Activated CD8-positive, alpha-beta memory T cell treated with anti-CD3 and anti-CD28 coated beads for 24 hours (primary cell): Measurements from ENCODE around the gene ERG28.
"Not testable (repeated sequence)": the region's sequence is repeated elsewhere in the genome, so short reads cannot be mapped to it uniquely, and the experiment has no call there.

Source experiments
- DNase-seq: peaks from one replicate; pipeline ENCODE4 v3.0.0-alpha.2; 2020

The ERG28 gene, protein sequence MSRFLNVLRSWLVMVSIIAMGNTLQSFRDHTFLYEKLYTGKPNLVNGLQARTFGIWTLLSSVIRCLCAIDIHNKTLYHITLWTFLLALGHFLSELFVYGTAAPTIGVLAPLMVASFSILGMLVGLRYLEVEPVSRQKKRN

DNA sequence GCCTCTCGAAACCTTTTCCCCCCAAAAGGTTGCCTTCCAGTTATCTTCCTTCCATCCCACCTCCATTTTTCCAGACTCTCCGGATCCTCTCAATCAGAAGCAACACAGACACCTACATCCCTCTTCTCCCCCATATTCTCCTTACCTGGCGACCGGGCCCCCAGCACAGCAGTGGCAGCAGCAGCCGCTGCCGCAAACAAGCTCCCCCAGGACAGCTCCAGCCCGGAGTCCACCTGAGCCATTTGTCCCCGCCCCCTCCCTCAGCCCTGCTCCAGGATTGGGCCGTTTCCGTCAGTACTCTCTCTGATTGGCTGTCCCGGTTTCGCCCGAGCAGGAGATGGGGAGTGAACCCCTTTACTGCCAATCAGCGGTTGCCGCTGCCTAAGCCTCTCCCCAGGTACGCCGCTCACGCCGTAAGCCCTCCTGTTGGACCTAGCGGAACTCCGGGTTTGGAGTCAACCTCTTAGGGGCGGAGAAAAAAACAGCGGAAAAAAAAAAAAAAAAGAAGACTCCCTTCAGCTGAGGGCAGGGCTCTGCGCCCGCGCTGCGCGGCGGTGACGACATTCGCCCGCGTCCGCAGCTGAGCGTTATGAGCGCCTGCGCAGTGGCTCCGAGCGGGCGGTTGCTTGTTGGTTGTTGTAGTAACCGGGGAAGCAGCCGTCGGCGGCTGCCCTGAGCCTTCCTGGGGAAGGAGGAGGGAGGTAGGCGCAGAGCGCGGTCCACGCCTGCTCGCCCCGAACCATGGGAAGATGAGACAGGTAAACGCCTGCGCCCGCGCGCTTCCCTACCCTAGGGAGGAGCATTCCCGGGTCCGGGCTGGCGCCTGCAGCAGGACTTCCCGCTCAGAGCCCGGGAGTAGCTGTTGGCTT is at the start of gene ERG28, which contains the start of gene TTLL5:
TSS of gene ERG28 (minus strand) at position 247 of the 869 bp plus-strand sequence. CDS start 3,374 bp downstream, outside the sequence.
TSS of gene TTLL5 (plus strand) at position 617 of the 869 bp plus-strand sequence. CDS start 1,904 bp downstream, outside the sequence.
- DNase-seq, result peak; percentile 97

DNA sequence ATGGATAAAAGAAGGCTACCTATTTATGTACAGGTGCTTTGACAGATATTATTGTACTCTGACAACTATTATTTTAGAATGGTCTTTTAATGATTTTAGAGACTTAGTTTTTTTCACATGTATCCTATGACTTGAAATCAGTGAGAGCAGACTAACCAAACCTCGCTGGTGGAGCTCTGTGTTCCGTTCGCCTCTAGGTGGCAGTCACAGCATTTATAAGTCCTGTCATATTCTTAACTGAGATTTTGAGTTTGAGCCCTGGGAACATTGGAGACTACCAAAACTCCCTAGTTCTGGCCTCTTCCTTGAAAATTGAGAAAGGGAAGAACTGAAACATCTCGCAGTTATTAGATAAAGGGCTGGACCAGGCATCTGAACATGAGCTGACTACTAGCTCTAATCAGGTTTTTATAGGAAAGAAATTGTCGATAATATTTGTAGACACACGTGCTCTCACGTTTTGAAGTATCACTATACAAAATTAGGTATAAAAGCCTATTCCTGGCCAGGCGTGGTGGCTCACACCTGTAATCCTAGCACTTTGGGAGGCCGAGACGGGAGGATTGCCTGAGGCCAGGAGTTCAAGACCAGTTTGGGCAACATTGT is 48.6 kb upstream of the ERG28 start:
- peak; percentile 71 for DNase-seq

DNA sequence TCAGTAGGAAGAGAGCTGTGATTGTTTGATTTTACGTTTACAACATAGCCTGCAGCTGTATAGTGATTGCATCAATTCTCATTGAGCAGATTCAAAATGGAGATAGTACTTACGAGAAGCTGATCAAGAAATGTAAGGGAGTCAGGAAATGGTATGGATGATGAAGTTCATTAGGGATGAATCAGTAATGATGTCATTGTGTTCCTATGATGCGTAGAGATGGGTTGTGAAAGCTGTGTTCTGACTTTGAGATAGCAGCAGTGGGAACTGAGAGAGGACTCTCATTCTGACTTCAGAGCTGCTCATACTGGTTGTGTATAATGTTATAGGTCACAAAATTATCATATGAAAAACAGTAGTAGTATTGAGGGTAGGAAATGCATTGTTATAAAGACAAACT is 44.3 kb upstream of the ERG28 start:
- DNase-seq, result no peak

DNA sequence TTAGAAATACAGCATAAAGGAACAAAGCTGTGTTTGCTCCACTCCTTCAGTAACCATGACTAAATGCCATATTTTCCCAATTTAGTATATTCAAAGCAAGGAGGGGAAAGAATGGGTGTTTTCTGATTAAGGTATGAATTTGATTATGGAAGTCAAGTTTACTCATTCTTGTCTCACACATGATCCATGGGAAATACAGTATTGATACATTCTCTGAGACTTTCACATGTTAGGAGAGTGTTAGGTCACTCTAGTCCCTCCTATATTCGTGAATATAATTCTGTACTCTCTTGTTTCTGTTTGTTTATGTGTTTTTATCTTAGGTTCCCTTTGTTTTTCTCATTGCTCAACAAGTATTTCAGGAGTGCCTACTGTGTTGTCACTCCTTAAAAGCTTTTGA is 42.8 kb upstream of the ERG28 start:
- DNase-seq, result no peak

DNA sequence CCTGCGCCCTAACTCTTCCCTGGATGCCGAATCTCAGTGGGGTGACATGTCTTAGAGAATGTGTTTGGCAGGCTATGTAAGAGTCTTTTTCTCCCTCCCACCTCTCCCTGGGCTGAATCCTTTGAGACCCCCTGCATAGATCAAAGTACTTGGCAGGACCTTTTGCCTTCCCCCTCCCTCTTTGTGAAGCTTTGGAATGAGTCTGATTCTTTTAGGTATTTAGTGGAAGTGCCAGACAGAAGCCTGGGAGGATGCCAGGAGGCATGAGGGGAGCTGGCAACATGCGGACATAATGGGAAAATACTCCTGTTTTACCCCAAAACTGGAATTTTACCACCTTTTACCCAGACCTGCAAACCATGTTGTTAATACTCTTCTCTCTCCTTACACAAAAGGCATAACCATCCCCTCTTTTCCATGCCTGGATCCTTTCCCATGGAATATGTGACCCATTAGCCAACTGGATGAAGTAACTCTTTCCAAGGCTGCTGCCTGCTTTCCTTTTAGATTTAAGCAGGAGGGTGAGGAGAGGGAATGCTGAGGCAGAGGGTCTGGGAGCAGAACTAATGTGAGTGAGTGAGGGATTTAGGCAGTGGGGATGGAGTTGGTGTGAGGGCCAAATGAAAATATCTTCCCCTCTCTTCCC is 42.1 kb upstream of the ERG28 start:
- no peak for DNase-seq

DNA sequence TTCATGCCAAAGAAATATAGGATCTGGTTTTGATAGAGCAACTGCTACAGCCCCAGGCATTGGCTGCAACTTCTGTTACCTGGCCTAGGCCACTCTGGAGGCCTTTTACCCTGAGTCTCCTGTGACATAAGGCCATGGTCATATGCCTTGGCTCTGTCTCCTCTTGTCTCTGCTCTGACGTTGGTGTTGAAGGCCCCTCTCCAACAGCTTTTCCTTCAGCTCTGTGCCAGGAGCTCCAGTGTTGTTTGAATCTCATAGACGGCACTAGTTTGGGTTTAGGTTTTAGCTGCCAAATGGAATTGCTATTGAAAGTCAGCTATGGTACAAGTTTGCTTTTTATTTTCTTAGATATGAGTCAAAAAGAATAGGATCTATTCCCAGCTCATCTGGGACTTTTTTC is 41.4 kb upstream of the ERG28 start:
- no peak for DNase-seq

DNA sequence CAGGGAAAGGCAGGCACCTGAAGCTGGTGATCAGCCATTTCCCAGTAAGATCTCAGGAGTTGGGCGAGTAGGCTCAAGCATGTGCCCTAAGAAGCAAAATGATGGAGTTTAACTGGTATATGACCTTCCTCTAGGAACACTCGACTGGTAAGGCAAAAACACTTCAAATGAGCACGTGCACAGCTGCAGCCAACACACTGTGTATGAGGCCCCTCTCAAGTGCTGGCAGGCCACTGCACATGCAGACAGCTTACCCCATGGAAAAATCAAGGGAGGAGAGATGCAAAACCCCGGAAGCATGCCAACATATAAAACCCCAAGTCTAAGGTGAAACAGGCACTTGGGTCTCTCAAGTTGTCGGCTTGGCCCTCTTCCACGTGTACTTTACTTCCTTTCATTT is 39.6 kb upstream of the ERG28 start:
- DNase-seq, result no peak

DNA sequence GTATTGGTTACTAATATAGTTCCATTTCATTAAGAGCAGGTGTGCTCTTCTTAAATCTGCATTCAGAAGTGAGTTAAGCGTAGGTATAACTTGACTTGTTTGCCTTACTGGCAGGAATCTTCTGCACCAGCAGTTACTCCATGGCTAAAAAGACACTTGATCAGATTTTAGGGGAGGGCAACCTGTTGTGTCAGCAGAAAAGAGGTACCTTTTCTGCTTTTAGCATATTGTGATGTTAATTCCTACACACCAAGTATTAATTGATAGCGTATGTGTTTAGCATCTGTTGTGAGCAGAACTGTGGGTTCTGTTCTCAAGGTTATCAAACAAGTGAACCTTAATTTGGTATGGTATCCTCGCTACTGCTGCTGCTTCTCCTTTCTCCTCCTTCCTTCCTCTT is 38.7 kb upstream of the ERG28 start:
- DNase-seq, result no peak

DNA sequence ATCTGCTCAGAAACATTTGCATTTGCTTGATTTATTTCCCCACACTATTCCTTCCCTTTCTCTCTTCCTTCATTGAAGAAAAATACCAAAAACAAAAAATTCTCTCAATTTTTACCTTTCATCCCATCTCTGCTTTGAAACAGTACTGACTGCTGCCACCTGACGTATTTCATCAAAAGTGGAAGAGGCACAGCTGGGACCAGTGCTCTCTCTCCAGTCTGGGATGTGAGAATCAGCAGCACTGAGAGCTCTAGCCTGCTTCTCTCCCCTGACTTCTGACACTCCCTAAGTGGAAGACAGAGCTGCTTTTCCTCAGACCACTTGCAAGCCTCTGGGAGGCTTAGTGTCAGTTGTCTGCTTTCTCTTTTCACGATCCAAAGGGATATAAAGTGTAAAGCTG is 37.2 kb upstream of the ERG28 start:
- no peak for DNase-seq

DNA sequence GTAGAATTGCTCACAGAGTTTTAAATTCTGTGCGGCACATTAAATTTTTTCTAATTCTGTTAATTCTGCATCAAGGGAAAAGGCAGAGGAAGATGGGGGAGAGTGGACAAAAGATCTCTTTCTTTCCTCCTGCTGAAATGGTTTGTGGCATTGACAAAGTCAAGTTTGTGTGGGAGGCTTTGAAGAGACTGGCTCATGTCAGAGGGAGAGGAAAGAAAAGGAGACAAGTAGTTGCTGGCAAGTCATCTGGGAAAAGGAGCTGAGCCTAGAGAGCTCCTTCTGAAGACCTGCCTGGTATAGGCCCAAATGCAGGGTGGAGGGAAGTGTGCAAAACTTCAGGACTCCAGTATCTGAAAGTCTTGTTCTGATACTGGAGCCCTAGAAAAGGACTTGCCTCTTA is 36.7 kb upstream of the ERG28 start:
- DNase-seq, result no peak

DNA sequence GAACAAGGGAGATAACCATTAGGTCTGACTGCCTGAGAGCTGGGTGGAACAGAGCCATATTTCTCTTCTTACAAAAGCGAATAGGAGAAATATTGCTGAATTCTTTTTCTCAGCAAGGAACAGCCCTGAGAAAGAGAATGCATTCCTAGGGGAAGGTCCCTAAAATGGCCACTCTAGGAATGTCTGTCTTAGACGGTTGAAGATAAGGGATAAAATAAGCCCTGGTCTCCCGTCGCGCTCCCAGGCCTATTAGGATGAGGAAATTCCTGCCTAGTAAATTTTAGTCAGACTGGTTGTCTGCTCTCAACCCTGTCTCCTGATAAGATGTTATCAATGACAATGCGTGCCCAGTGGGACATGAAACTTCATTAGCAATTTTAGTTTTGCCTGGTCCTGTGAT is 34.3 kb upstream of the ERG28 start:
- DNase-seq, result not testable (repeated sequence)

DNA sequence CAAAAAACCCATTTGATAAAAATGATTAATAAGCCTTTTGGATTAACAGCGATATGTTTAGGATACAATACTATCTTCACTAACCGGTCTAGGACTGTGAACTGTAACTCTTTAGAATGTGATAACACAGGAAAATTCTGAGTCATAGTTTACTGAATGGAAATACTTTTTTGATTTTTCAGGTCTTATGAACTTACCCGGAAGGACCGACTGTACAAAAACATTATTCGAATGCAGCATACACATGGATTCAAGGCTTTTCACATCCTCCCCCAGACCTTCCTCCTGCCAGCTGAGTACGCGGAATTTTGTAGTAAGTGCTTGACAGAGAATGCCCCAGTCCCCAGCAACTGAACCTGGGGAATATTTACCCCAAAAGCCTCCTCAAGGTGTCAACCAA is 29.3 kb upstream of the ERG28 start:
- DNase-seq, result no peak

DNA sequence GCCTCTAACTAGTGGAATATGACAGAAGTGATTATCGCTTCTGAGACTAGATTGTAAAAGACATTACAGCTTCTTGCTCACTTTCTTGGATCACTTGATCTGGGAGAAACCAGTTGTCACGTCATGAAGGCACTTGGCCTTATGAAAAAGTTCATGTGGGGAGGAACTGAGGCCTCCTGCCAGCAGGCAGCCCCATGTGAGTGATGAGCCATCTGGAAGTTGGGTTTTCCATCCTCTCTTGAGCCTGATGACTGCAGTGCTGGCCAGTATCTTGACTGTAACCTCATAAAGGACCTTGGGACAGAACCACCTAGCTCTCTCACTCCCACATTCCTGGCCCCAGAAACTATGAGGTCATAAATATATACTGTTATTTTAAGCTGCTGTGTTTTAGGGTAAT is 28.3 kb upstream of the ERG28 start:
- no peak for DNase-seq

DNA sequence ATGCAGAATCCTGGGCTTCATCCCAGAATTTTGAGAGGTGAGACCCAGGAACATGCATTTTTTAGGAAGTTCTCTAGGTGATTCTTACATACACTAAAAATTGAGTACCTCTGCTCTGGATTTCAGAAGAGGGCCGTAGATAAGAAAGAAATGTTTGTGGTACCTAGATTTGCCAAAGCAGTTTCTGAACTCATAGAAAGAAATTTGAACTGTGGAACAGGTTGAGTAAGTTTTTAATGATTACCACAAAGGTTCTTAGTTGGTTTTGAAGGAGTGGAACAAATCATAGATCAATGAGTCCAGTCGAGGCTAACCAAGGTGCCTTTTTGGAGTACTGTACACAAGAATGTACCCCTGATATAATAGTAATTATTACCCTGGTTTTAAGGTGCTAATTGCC is 25.2 kb upstream of the ERG28 start:
- no peak for DNase-seq

DNA sequence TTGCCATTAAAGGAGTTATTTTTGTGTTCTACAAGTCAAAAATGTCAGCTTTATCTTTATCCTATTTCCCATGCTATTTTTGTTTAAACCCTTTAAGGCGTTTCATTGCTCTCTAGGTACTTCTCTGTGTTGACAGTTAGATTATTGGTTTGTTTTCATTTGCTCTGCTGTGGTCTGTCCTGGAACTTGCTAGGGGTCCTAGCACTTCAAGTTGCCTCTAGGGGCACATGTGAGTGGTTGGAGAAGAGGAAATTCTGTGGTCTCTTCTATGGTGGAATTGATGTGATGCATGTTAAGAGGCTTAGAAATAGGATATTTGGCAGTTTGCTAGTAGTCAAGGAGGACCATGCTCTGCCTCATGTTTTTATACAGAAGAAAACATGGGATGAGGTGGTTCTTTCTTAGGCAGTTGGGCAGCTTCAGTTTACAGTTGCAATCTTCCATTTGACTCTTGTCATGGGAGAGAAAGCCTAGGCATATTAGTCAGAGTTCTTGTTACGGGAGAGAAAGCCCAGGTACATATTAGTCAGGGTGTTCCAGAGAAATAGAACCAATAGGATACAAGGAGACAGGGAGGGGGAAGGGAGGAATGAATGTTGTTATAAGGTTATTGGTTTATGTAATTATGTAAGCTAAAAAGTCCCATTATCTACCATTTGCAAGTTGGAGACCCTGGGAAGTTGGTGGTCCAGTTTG is 14.7 kb upstream of the ERG28 start:
- no peak for DNase-seq

DNA sequence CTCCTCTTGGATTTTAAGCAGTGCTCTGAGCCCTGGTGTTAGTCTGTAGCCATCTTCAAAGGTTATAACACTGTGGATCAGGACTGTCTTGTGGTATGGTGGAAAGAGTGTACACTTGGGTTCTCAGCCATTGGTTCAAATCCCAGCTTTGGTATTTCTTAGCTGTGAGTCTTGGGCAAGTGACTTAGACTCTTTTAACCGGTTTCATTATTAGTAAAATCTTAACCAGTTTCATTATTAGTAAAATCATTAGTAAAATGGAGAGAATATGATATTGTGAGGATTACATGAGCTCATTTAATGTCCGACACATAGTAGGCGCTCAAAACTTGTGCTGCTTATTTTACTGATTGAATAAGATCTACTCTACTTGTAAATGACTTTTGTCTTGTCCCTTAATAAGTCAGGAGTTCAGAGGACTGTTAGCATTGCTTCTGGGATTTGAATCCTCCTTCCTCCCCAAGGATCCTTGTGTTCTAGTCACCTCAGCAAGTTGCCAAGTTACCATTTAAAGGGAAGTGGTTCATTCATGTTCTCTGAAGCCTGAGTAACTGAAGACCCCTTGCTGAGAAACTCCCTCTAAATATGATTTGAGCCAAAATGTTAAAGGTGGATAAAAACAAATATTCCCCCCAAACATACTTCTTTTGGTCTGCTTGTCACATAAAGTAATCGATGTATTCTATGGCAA is 12.8 kb upstream of the ERG28 start:
- DNase-seq, result no peak

DNA sequence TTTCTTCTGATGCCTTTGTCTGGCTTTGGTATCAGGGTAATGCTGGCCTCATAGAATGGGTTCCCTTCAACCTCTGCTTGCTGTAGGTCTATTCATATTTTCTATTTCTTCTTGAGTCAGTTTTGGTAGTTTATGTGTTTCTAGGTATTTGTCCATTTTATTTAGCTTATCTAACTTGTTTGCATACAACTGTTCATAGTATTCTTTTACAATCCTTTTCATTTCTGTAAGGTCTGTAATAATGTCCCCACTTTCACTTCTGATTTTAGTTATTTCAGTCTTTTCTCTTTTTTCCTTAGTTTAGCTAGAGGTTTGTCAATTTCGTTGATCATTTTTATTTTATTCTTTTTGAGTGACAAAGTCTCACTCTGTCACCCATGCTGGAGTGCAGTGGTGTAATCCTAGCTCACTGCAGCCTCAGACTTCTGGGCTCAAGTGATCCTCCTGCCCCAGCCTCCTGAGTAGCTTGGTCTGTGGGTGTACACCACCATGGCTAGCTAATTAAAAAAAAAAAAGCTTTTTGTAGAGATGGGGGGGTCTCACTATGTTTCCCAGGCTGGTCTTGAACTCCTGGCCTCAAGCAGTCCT is 12.0 kb upstream of the ERG28 start:
- DNase-seq, result no peak

DNA sequence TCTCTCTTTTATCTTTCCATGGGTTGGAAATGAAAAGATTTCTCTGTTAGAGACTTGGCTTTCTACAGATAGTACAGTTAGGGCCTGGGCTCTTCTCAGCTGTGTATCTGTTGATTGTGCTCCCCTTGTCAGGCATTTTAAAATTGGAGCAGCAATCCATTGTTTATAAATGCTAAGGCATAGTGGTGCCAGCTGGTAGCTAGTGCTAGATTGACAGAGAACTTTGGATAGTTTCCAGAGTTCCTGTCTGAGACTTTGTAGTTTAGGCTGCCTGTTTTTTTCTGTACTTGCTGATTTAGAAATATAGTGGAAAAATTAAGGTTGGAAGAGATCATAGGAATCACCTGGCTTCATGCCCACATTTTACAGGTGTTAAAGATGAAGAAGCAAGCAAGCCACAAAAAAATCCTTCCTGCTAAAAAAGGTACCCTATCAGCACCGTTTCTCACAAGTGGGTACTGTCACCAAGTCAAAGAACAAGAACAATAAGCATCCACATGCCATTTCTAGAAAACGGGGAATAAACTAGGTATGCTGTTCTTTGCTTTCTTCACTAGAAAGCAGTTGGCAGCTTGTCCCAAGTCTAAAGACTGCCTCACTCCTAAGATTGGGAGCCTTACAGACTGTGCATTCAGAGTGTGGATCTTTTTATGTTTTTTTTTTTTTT is 6.6 kb upstream of the ERG28 start:
- no peak for DNase-seq

DNA sequence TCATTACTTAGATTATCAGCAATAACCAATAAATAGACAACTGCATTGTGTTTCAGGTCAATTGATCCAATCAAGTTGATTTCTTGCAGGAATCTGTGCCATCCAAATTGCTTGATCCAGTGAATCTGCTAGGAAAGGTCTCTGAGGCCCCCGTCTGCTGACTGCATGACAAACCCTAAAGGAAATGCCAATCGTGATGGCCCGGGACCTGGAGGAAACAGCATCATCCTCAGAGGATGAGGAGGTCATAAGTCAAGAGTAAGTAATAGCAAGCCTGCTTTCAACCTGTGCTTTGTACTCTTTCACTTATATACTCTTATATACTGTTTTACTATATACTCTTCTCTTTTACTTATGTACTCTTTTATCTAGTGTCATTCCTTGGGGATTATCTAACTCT is 2.3 kb upstream of the ERG28 start:
- no peak for DNase-seq

DNA sequence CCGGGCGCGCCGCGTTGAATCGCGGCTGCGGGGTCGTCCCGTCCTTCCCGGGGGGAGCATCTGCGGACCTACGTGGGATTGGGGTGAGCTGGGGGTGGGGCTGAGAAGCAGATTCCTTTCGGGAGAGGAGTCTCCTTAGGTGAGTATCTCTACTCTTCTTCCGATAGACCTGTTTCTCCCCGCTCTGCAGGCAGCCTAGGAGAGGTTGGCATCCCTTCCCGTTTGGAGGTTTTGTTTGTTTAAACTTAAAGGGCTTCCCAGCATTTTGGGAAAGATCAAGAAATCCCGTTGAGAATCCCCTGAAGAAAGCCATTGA is 781 bp upstream of the ERG28 start:
- DNase-seq, result no peak

DNA sequence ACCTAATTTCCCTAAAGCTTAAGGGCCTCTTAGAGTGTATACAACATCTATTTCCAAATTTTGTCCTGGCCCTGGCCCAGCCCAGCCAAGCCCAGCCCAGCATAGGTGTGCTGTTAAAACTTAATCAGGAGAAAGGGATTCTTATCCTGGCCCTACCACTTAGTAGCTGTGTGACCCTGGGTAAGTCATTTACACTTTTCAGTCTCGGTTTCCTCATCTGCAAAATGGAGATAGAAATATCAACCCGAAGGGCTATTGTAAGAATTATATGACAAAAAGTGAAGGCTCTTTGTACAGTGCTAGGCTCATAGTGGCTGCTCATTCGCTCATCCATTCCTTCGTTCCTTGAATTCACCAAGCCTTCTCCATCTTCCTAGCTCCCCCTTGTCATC is 442 bp downstream of the ERG28 start:
- DNase-seq, result no peak

DNA sequence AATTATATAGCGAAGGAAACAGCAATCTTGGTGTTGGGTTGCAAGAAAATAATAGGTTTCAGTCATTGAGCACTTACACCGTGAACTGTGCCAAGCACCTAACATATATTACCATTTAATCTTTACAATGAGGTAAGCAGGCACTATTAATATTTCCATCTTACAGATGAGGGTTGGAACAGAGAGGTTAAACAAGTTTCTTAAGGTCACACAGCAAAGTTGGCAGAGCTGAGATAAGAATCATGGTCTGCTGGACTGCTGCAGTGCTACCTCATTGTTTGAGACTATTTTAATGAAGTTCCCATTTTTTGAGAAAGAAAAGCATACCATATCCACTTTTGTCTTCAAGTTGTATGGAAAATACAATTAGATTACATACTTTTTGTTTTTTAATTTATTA is 1.7 kb downstream of the ERG28 start:
- no peak for DNase-seq
